ENCODE results near the gene CRYBA4. TPM values are rescaled to one million over a fixed set of nuclear protein-coding genes. Genes with fewer than 3 reads are reported as not detected.

The CRYBA4 gene
- polyA plus RNA-seq, 1 donor (not counting 4 experiments of a cell fraction or from before 2014, with no cell fraction given), result not detected

GRCh38 chr22:26642465-26643417, 21.0 kb downstream of the CRYBA4 start:
- no peak for TF ChIP-seq CTCF (optimal IDR thresholded peaks at IDR 0.05 in 1 of 3, IDR thresholded peaks at IDR 0.05 in 1 of 3, conservative IDR thresholded peaks at IDR 0.05 in 1 of 3; ENCODE audit: extremely low read depth in 1 of 3, insufficient read depth in 2 of 3, low read length in 3 of 3)
- no peak for TF ChIP-seq EZH2 (IDR thresholded peaks at IDR 0.05; ENCODE audit: low read length)
- H3K36me3 ChIP-seq (ENCODE audit: control insufficient read depth in 2 of 2, extremely low read depth in 1 of 2, insufficient read depth in 2 of 2, low read length in 2 of 2), result no peaks in the 10 kb centered on the region
- dilution Hi-C loops (cut with MboI; ENCODE audit: extremely low pct_ligation_motif_present, low sequenced_read_pairs), result no loop called here

GRCh38 chr22:26643418-26644100, 21.8 kb downstream of the CRYBA4 start:
- no peak overlapping the region for H3K9ac ChIP-seq (ENCODE audit: control insufficient read depth, extremely low read depth, insufficient read depth, low read length)
- no peak for FAIRE-seq
- H3K9me1 ChIP-seq (ENCODE audit: control insufficient read depth, extremely low read depth, insufficient read depth, low read length), result no peaks in the 10 kb centered on the region
- H3K79me2 ChIP-seq (ENCODE audit: control insufficient read depth, insufficient read depth, low read length), result no peaks in the 10 kb centered on the region
- H3K36me3 ChIP-seq (ENCODE audit: control insufficient read depth in 2 of 2, extremely low read depth in 1 of 2, insufficient read depth in 2 of 2, low read length in 2 of 2), result no peaks in the 10 kb centered on the region
- no peak overlapping the region for H3K4me3 ChIP-seq (ENCODE audit: control insufficient read depth in 2 of 3, extremely low read depth in 1 of 3, insufficient read depth in 2 of 3, low read depth in 1 of 3, low read length in 3 of 3)
- H3K9me3 ChIP-seq (ENCODE audit: control insufficient read depth, low read depth, low read length), result no peaks in the 10 kb centered on the region
- H2AFZ ChIP-seq (ENCODE audit: control insufficient read depth, low read length), result no peak overlapping the region
- DNase-seq (ENCODE audit: low read depth, low spot score), result no peak
- no peaks in the 10 kb centered on the region for H4K20me1 ChIP-seq (ENCODE audit: control insufficient read depth, extremely low read depth, insufficient read depth, low read length)
- dilution Hi-C loops (cut with MboI; ENCODE audit: extremely low pct_ligation_motif_present, low sequenced_read_pairs), result no loop called here
- no peak overlapping the region for H3K4me2 ChIP-seq (ENCODE audit: control insufficient read depth, extremely low read depth, insufficient read depth, low read depth, low read length)
- peaks cover 28% of the 10 kb centered on the region for H3K27me3 ChIP-seq (ENCODE audit: control insufficient read depth, extremely low read depth, insufficient read depth, low read length)
- TF ChIP-seq EZH2 (IDR thresholded peaks at IDR 0.05; ENCODE audit: low read length), result no peak
- TF ChIP-seq CTCF (optimal IDR thresholded peaks at IDR 0.05 in 1 of 3, IDR thresholded peaks at IDR 0.05 in 1 of 3, conservative IDR thresholded peaks at IDR 0.05 in 1 of 3; ENCODE audit: extremely low read depth in 1 of 3, insufficient read depth in 2 of 3, low read length in 3 of 3), result no peak
- no peak overlapping the region for H3K27ac ChIP-seq (ENCODE audit: control insufficient read depth, insufficient read depth, low read length)
- peaks cover 7% of the 10 kb centered on the region for H3K4me1 ChIP-seq (ENCODE audit: control insufficient read depth, extremely low read depth, insufficient read depth, low read length)

More at GRCh38 chr22:26642465-26643417, 21.0 kb downstream of the CRYBA4 start:
- H3K9me1 ChIP-seq (ENCODE audit: control insufficient read depth, extremely low read depth, insufficient read depth, low read length), result no peaks in the 10 kb centered on the region
- H3K27ac ChIP-seq (ENCODE audit: control insufficient read depth, insufficient read depth, low read length), result no peak overlapping the region
- H3K4me1 ChIP-seq (ENCODE audit: control insufficient read depth, extremely low read depth, insufficient read depth, low read length), result peaks cover 7% of the 10 kb centered on the region
- FAIRE-seq (no peak), DNase-seq (ENCODE audit: low read depth, low spot score) (no peak)
- H3K79me2 ChIP-seq (ENCODE audit: control insufficient read depth, insufficient read depth, low read length), result no peaks in the 10 kb centered on the region
- H2AFZ ChIP-seq (ENCODE audit: control insufficient read depth, low read length), result no peak overlapping the region
- peaks cover 21% of the 10 kb centered on the region for H3K27me3 ChIP-seq (ENCODE audit: control insufficient read depth, extremely low read depth, insufficient read depth, low read length)
- H3K4me2 ChIP-seq (ENCODE audit: control insufficient read depth, extremely low read depth, insufficient read depth, low read depth, low read length), result no peak overlapping the region
- H3K9ac ChIP-seq (ENCODE audit: control insufficient read depth, extremely low read depth, insufficient read depth, low read length), result no peak overlapping the region
- no peak overlapping the region for H3K4me3 ChIP-seq (ENCODE audit: control insufficient read depth in 2 of 3, extremely low read depth in 1 of 3, insufficient read depth in 2 of 3, low read depth in 1 of 3, low read length in 3 of 3)
- no peaks in the 10 kb centered on the region for H4K20me1 ChIP-seq (ENCODE audit: control insufficient read depth, extremely low read depth, insufficient read depth, low read length)
- no peaks in the 10 kb centered on the region for H3K9me3 ChIP-seq (ENCODE audit: control insufficient read depth, low read depth, low read length)
